ENCODE measurements around the gene ARHGEF28.

Gene ARHGEF28

GRCh38 chr5:73828465-73828864, 202.5 kb downstream of the ARHGEF28 start:
- H3K4me3 ChIP-seq (ENCODE audit: low read depth, low read length), result no peak overlapping the region
- DNase-seq (ENCODE audit: low read depth), result no peak
- TF ChIP-seq, protein P1, sequence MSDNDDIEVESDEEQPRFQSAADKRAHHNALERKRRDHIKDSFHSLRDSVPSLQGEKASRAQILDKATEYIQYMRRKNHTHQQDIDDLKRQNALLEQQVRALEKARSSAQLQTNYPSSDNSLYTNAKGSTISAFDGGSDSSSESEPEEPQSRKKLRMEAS (IDR thresholded peaks at IDR 0.05; ENCODE audit: low read depth, low read length), result no peak
- no peak for TF ChIP-seq POLR2A (IDR thresholded peaks at IDR 0.05; ENCODE audit: extremely low read depth, insufficient read length)
- TF ChIP-seq CTCF (IDR thresholded peaks at IDR 0.05; ENCODE audit: low read depth, low read length), result no peak
- no peak for TF ChIP-seq MYC (IDR thresholded peaks at IDR 0.05; ENCODE audit: low read depth, low read length)

DNA sequence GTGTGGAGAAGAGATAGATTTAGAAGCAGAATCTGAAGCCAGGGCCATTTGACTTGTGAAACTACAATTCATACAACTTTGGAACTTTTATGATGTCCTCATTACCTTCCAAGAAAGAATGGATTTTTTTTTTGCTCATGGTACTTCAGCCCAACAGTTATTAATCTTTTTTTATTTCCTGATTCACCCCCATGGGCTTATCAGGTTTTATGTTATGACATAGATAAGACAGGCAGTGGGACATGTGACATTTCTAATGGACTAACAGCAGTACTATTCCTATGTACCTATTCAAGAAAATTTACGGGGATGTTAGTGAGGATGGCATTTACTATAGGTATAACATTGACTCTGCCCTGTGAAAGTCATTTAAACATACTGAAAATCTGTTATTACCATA, 204.7 kb downstream of the ARHGEF28 start:
- TF ChIP-seq CTCF (IDR thresholded peaks at IDR 0.05; ENCODE audit: low read depth, low read length) (no peak), MYC (IDR thresholded peaks at IDR 0.05; ENCODE audit: low read depth, low read length) (no peak), POLR2A (IDR thresholded peaks at IDR 0.05; ENCODE audit: extremely low read depth, insufficient read length) (no peak)
- TF ChIP-seq, protein P1 (IDR thresholded peaks at IDR 0.05; ENCODE audit: low read depth, low read length), result no peak
- H3K4me3 ChIP-seq (ENCODE audit: low read depth, low read length), result no peak overlapping the region
- no peak for DNase-seq (ENCODE audit: low read depth)

- TF ChIP-seq POLR2A (IDR thresholded peaks at IDR 0.05; ENCODE audit: extremely low read depth, insufficient read length) (no peak), MYC (IDR thresholded peaks at IDR 0.05; ENCODE audit: low read depth, low read length) (no peak), CTCF (IDR thresholded peaks at IDR 0.05; ENCODE audit: low read depth, low read length) (no peak)
- TF ChIP-seq, protein P1 (IDR thresholded peaks at IDR 0.05; ENCODE audit: low read depth, low read length), result no peak
- no peak for DNase-seq (ENCODE audit: low read depth)
- H3K4me3 ChIP-seq (ENCODE audit: low read depth, low read length), result no peak overlapping the region
Measured at GRCh38 chr5:73831066-73831465, 205.1 kb downstream of the ARHGEF28 start.

- H3K4me3 ChIP-seq (ENCODE audit: low read depth, low read length), result no peak overlapping the region
- TF ChIP-seq MYC (IDR thresholded peaks at IDR 0.05; ENCODE audit: low read depth, low read length) (no peak), CTCF (IDR thresholded peaks at IDR 0.05; ENCODE audit: low read depth, low read length) (no peak), POLR2A (IDR thresholded peaks at IDR 0.05; ENCODE audit: extremely low read depth, insufficient read length) (no peak)
- TF ChIP-seq, protein P1 (IDR thresholded peaks at IDR 0.05; ENCODE audit: low read depth, low read length), result no peak
- DNase-seq (ENCODE audit: low read depth), result no peak
Measured at GRCh38 chr5:73834693-73835092, 208.7 kb downstream of the ARHGEF28 start.

GRCh38 chr5:73835726-73836125, 209.7 kb downstream of the ARHGEF28 start:
- no peak overlapping the region for H3K4me3 ChIP-seq (ENCODE audit: low read depth, low read length)
- DNase-seq (ENCODE audit: low read depth), result no peak
- TF ChIP-seq, protein P1 (IDR thresholded peaks at IDR 0.05; ENCODE audit: low read depth, low read length), result no peak
- TF ChIP-seq POLR2A (IDR thresholded peaks at IDR 0.05; ENCODE audit: extremely low read depth, insufficient read length), result no peak
- TF ChIP-seq CTCF (IDR thresholded peaks at IDR 0.05; ENCODE audit: low read depth, low read length), result no peak
- no peak for TF ChIP-seq MYC (IDR thresholded peaks at IDR 0.05; ENCODE audit: low read depth, low read length)

- no peak for DNase-seq (ENCODE audit: low read depth)
- no peak overlapping the region for H3K4me3 ChIP-seq (ENCODE audit: low read depth, low read length)
- TF ChIP-seq POLR2A (IDR thresholded peaks at IDR 0.05; ENCODE audit: extremely low read depth, insufficient read length), result no peak
- no peak for TF ChIP-seq MYC (IDR thresholded peaks at IDR 0.05; ENCODE audit: low read depth, low read length)
- TF ChIP-seq CTCF (IDR thresholded peaks at IDR 0.05; ENCODE audit: low read depth, low read length), result no peak
- TF ChIP-seq, protein P1 (IDR thresholded peaks at IDR 0.05; ENCODE audit: low read depth, low read length), result no peak
Measured at GRCh38 chr5:73836607-73837006, 210.6 kb downstream of the ARHGEF28 start.

All from NB4 (cell line).